Stimulated activated CD8-positive, alpha-beta memory T cell treated with anti-CD3 and anti-CD28 coated beads, Interleukin-4, amount 100 ng/mL, for 48 hours (primary cell): ENCODE results near the gene ZNF70.
A peak's percentile ranks its signal among the peaks of the same experiment; 100 is the strongest.

ENCODE experiments used
- DNase-seq: peaks from one replicate; pipeline ENCODE4 v3.0.0-alpha.2; 2020

The ZNF70 gene

GRCh38 chr22:23778577-23778900, 27.6 kb upstream of the ZNF70 start:
- no peak for DNase-seq

GRCh38 chr22:23777776-23778576, 27.1 kb upstream of the ZNF70 start:
- no peak for DNase-seq

- no peak for DNase-seq
These were observed 25.0 kb upstream of the ZNF70 start for GRCh38 chr22:23775779-23776375.

- no peak for DNase-seq
These were observed 24.1 kb upstream of the ZNF70 start for GRCh38 chr22:23774922-23775436.

- no peak for DNase-seq
These were observed 23.4 kb upstream of the ZNF70 start for GRCh38 chr22:23774114-23774921.

GRCh38 chr22:23773483-23774113, 22.7 kb upstream of the ZNF70 start:
- DNase-seq: no peak

- DNase-seq: peak; percentile 70
These were observed 21.9 kb upstream of the ZNF70 start, which contains the start of gene MMP11 for GRCh38 chr22:23772649-23773473. Gene MMP11, plus strand, starts transcription at chr22:23772849. Its CDS starts 22 bp downstream, at chr22:23772871.

- no peak for DNase-seq
These were observed 21.4 kb upstream of the ZNF70 start for GRCh38 chr22:23772315-23772648.

GRCh38 chr22:23769321-23769965, 18.5 kb upstream of the ZNF70 start:
- DNase-seq: no peak

GRCh38 chr22:23767673-23768548, 17.0 kb upstream of the ZNF70 start, which contains the start of gene CHCHD10:
Gene CHCHD10, minus strand, starts transcription at chr22:23767972. Its CDS starts 98 bp downstream, at chr22:23767874.
- DNase-seq: peak; percentile 87

- no peak for DNase-seq
These were observed 16.4 kb upstream of the ZNF70 start for GRCh38 chr22:23767303-23767672.

GRCh38 chr22:23764899-23765881, 14.3 kb upstream of the ZNF70 start:
- no peak for DNase-seq

- no peak for DNase-seq
These were observed 13.0 kb upstream of the ZNF70 start for GRCh38 chr22:23763954-23764353.

- peak; percentile 80 for DNase-seq
These were observed 12.7 kb upstream of the ZNF70 start for GRCh38 chr22:23763579-23763945.

GRCh38 chr22:23762842-23763578, 12.1 kb upstream of the ZNF70 start, which contains the start of gene C22orf15:
Gene C22orf15, plus strand, starts transcription at chr22:23762990. Its CDS starts 317 bp downstream, at chr22:23763307.
- DNase-seq: peak; percentile 42

GRCh38 chr22:23760056-23760455, 9.1 kb upstream of the ZNF70 start:
- DNase-seq: no peak

GRCh38 chr22:23759566-23759965, 8.7 kb upstream of the ZNF70 start:
- DNase-seq: no peak

GRCh38 chr22:23756891-23757290, 6.0 kb upstream of the ZNF70 start:
- DNase-seq: no peak
